Testis (tissue), 3 donors: ENCODE results near the gene RPS3. TPM values are rescaled to one million over a fixed set of nuclear protein-coding genes. Genes with fewer than 3 reads are reported as not detected.

Source experiments
- DNase-seq: peaks from one replicate; pipeline ENCODE4 v3.0.0-alpha.2; 2019
- H3K27ac ChIP-seq, 2 donors: fragments of 200-600 bp; sonication (generic); one replicate each; pipeline ENCODE4 v1.5.1; 2019
- H3K27me3 ChIP-seq: fragments of 200-600 bp; sonication (generic); one replicate; pipeline ENCODE4 v1.5.1; 2019
- H3K36me3 ChIP-seq: fragments of 200-600 bp; sonication (generic); one replicate; pipeline ENCODE4 v1.5.1; 2017; ENCODE audit warnings: low read depth; ENCODE audit errors: missing control alignments
- H3K4me1 ChIP-seq: fragments of 200-600 bp; sonication (generic); one replicate; pipeline ENCODE4 v1.5.1; 2019
- H3K4me3 ChIP-seq, 2 donors: fragments of 200-600 bp; sonication (generic); one replicate each; pipeline ENCODE4 v1.5.1; 2017 to 2019
- H3K9me3 ChIP-seq: fragments of 200-600 bp; sonication (generic); one replicate; pipeline ENCODE4 v1.5.1; 2017
- POLR2A ChIP-seq: fragments of 450-650 bp; IDR thresholded peaks from one replicate; pipeline ENCODE4 v1.6.1; 2017; ENCODE audit warnings: antibody characterized with exemption, mild to moderate bottlenecking, moderate library complexity
- WGBS, 2 donors: methylation state at CpG; one replicate each; pipeline ENCODE4 v1.1.5; 2018; 5-methylcytosine and 5-hydroxymethylcytosine counted together
- intact Hi-C: fragments of 100-400 bp; cut with DNase I; formaldehyde crosslinking; loops from one replicate; pipeline ENCODE4 v1.15.1; 2023; ENCODE audit warnings: low total_unique reads
- polyA plus RNA-seq: library from polyadenylated mRNA; stranded (reverse); fragments of 350-450 nt; fragmentation: Illumina TruSeq; extraction: RNeasy Lipid Tissue Mini Kit (QIAGEN cat#74804); gene quantifications from one replicate; pipeline ENCODE4 v1.2.3, GENCODE V29; 2014; ENCODE audit warnings: low read depth, low replicate concordance; ENCODE audit not compliant: insufficient read depth
- total RNA-seq, 2 donors: library from RNA; depleted of rRNA; stranded (reverse); fragments of >200 nt; gene quantifications; one replicate each; pipeline ENCODE4 v1.2.3, GENCODE V29; 2016
- TF ChIP-seq, protein P1 (sequence below), 3 experiments: fragments of 450-650 bp in 2 of 3; fragments of 200-600 bp in 1 of 3; sonication (generic) in 1 of 3; IDR thresholded peaks; one replicate each; pipeline ENCODE4 v1.5.1; 2016 to 2019; ENCODE audit warnings: antibody characterized with exemption in 3 of 3, mild to moderate bottlenecking in 2 of 3, moderate library complexity in 1 of 3

RPS3 gene
- total and polyA plus RNA-seq, 3 donors from 2014 or later = 464 to 1,294 (median 925) TPM

GRCh38 chr11:75350743-75351540, 48.4 kb upstream of the RPS3 start:
- H3K27ac ChIP-seq = peak overlapping the region; percentile 64 to 90
- H3K9me3 ChIP-seq = no peaks in the 10 kb centered on the region
- peak; percentile 51 for DNase-seq
- H3K27me3 ChIP-seq = no peaks in the 10 kb centered on the region
- WGBS, 2 donors = 8 to 13% methylated on average over 23 to 43 of the region's 47 CpGs
- TF ChIP-seq, protein P1, sequence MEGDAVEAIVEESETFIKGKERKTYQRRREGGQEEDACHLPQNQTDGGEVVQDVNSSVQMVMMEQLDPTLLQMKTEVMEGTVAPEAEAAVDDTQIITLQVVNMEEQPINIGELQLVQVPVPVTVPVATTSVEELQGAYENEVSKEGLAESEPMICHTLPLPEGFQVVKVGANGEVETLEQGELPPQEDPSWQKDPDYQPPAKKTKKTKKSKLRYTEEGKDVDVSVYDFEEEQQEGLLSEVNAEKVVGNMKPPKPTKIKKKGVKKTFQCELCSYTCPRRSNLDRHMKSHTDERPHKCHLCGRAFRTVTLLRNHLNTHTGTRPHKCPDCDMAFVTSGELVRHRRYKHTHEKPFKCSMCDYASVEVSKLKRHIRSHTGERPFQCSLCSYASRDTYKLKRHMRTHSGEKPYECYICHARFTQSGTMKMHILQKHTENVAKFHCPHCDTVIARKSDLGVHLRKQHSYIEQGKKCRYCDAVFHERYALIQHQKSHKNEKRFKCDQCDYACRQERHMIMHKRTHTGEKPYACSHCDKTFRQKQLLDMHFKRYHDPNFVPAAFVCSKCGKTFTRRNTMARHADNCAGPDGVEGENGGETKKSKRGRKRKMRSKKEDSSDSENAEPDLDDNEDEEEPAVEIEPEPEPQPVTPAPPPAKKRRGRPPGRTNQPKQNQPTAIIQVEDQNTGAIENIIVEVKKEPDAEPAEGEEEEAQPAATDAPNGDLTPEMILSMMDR (IDR thresholded peaks at IDR 0.05) = no peak
- no peak for TF ChIP-seq POLR2A
- intact Hi-C loops = no loop called here
- peak overlapping the region; percentile 60 to 72 for H3K4me3 ChIP-seq
- H3K4me1 ChIP-seq = peaks cover 31% of the 10 kb centered on the region
- H3K36me3 ChIP-seq = no peaks in the 10 kb centered on the region

DNA sequence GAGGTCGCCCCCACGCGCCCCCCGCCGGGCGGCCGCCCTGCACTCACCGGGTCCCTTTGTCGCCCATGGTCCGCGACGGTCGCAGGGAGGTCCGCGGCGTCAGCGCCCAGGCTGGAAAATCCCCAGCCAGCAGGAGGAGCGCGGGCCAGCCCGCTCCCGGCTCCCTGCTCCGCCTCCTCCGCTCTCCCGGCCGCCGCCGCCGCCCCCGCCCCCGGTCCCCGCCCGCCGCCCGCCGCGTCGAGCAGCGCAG, 47.9 kb upstream of the RPS3 start, which contains the start of gene ARRB1:
TSS of gene ARRB1 (minus strand) at position 121 of the 250 bp plus-strand sequence. CDS start at position 67, 54 bp downstream.
- TF ChIP-seq, protein P1 (IDR thresholded peaks at IDR 0.05) = no peak
- no peak for TF ChIP-seq POLR2A
- no peaks in the 10 kb centered on the region for H3K36me3 ChIP-seq
- no peak for DNase-seq

GRCh38 chr11:75351791-75352587, 47.3 kb upstream of the RPS3 start:
- 1 to 3% methylated on average over 18 to 62 of the region's 64 CpGs for WGBS, 2 donors
- H3K4me3 ChIP-seq = peak overlapping the region; percentile 60 to 72
- DNase-seq = peak; percentile 53
- TF ChIP-seq, protein P1 (IDR thresholded peaks at IDR 0.05) = no peak
- TF ChIP-seq POLR2A = no peak
- H3K4me1 ChIP-seq = peaks cover 22% of the 10 kb centered on the region
- H3K9me3 ChIP-seq = no peaks in the 10 kb centered on the region
- H3K27me3 ChIP-seq = no peaks in the 10 kb centered on the region
- H3K27ac ChIP-seq = peak overlapping the region; percentile 10 to 90
- no peaks in the 10 kb centered on the region for H3K36me3 ChIP-seq
- intact Hi-C loops = no loop called here

More for the DNA sequence above, 47.9 kb upstream of the RPS3 start, which contains the start of gene ARRB1:
- Histone ChIP-seq H3K9me3 (no peaks in the 10 kb centered on the region), H3K27me3 (no peaks in the 10 kb centered on the region), H3K4me3 (peak within 1 kb of the TSS; percentile 60 to 72), H3K4me1 (peaks cover 26% of the 10 kb centered on the region), H3K27ac (peak within 1 kb of the TSS; percentile 64 to 90)
- intact Hi-C loops = no loop called here
- 0% methylated on average over 25 of the region's 38 CpGs; no CpG with 5 or more reads in 1 of the 2 donors for WGBS, 2 donors

GRCh38 chr11:75352588-75353206, 46.6 kb upstream of the RPS3 start:
- H3K4me3 ChIP-seq = peak overlapping the region; percentile 60 to 72
- H3K4me1 ChIP-seq = peaks cover 16% of the 10 kb centered on the region
- no peaks in the 10 kb centered on the region for H3K36me3 ChIP-seq
- no peak for DNase-seq
- intact Hi-C loops = no loop called here
- no peak for TF ChIP-seq POLR2A
- TF ChIP-seq, protein P1 (IDR thresholded peaks at IDR 0.05) = no peak
- peak overlapping the region; percentile 10 to 90 for H3K27ac ChIP-seq
- H3K27me3 ChIP-seq = no peaks in the 10 kb centered on the region
- no peaks in the 10 kb centered on the region for H3K9me3 ChIP-seq
- WGBS, 2 donors = 23 to 29% methylated on average over 5 of the region's 5 CpGs
